GM12865 (cell line): ENCODE results near the gene SOAT2.

Experiments used
- DNase-seq: peaks from one replicate; pipeline ENCODE4 v3.0.0; 2010; ENCODE audit warnings: low read depth
- H3K4me3 ChIP-seq: 2 replicates; pipeline ENCODE4 v1.5.1; 2011; ENCODE audit warnings: mild to moderate bottlenecking, low read depth, low read length, control low read depth
- CTCF ChIP-seq: IDR thresholded peaks from 2 replicates; pipeline ENCODE4 v1.5.1; 2011; ENCODE audit warnings: low read length, control low read depth, low read depth, inconsistent platforms; ENCODE audit not compliant: insufficient read depth; ENCODE audit errors: missing control alignments

The SOAT2 gene

GRCh38 chr12:53065975-53066931, 37.0 kb upstream of the SOAT2 start:
- H3K4me3 ChIP-seq = no peak overlapping the region
- TF ChIP-seq CTCF = peak; percentile 91
- DNase-seq = peak; percentile 71

GRCh38 chr12:53067074-53067992, 36.0 kb upstream of the SOAT2 start:
- no peak for TF ChIP-seq CTCF
- no peak for DNase-seq
- no peak overlapping the region for H3K4me3 ChIP-seq

GRCh38 chr12:53067993-53068770, 35.1 kb upstream of the SOAT2 start:
- DNase-seq = no peak
- H3K4me3 ChIP-seq = no peak overlapping the region
- no peak for TF ChIP-seq CTCF

- no peak overlapping the region for H3K4me3 ChIP-seq
- DNase-seq = no peak
- TF ChIP-seq CTCF = no peak
Measured at GRCh38 chr12:53068811-53069585, 34.3 kb upstream of the SOAT2 start.

- no peak for DNase-seq
- TF ChIP-seq CTCF = no peak
- H3K4me3 ChIP-seq = no peak overlapping the region
Measured at GRCh38 chr12:53069621-53070410, 33.5 kb upstream of the SOAT2 start.
